GM12878 (cell line): ENCODE data around the gene PNPLA5. TPM values are rescaled to one million over a fixed set of nuclear protein-coding genes. Genes with fewer than 3 reads are reported as not detected.

Experiments used
- CHD1 ChIP-seq: IDR thresholded peaks from 2 replicates; pipeline ENCODE4 v1.6.1; 2012; ENCODE audit warnings: low read depth, low read length, improper control_type of control experiment
- CREM ChIP-seq: IDR thresholded peaks from 2 replicates; pipeline ENCODE4 v1.6.1; 2014; ENCODE audit warnings: antibody characterized with exemption, low read depth
- EGR1 ChIP-seq, 2 experiments: IDR thresholded peaks; 1 replicate in 1 of 2; 2 replicates in 1 of 2; pipeline ENCODE4 v1.6.1; 2011 to 2012; ENCODE audit warnings: low read depth in 2 of 2, low read length in 2 of 2, borderline replicate concordance in 1 of 2, mild to moderate bottlenecking in 1 of 2, moderate library complexity in 1 of 2
- HDGF ChIP-seq: fragments of 450-650 bp; IDR thresholded peaks from 2 replicates; pipeline ENCODE4 v1.6.1; 2016; ENCODE audit warnings: antibody characterized with exemption
- KDM1A ChIP-seq: fragments of 200-600 bp; sonication (generic); IDR thresholded peaks from 2 replicates; pipeline ENCODE4 v1.6.1; 2016; ENCODE audit warnings: borderline replicate concordance
- POU2F2 ChIP-seq: IDR thresholded peaks from 3 replicates; pipeline ENCODE4 v1.6.1; 2011; ENCODE audit warnings: low read depth, mild to moderate bottlenecking, low read length, borderline replicate concordance
- SMAD5 ChIP-seq: IDR thresholded peaks from 2 replicates; pipeline ENCODE4 v1.6.1; 2016; ENCODE audit warnings: antibody characterized with exemption, low read depth
- SP1 ChIP-seq: IDR thresholded peaks from one replicate; pipeline ENCODE4 v1.6.1; 2011; ENCODE audit warnings: low read depth, low read length
- SRF ChIP-seq, 2 experiments: IDR thresholded peaks; 2 replicates each; pipeline ENCODE4 v1.6.1; 2011; ENCODE audit warnings: low read depth in 2 of 2, low read length in 2 of 2, mild to moderate bottlenecking in 1 of 2, moderate library complexity in 1 of 2
- polyA plus RNA-seq, 11 experiments: library from polyadenylated mRNA; depleted of rRNA in 4 of 11; unstranded in 6 of 11; stranded (reverse) in 5 of 11; fragments of >200 nt; fragmentation: Nextera tagmentation in 4 of 11; fragmentation: Illumina TruSeq in 1 of 11; extraction: Ambion mirVana in 4 of 11; extraction: Trizol in 1 of 11; gene quantifications; 1 replicate in 1 of 11; 2 replicates in 10 of 11; pipeline versions ENCODE4 v1.2.1 to v1.2.3, GENCODE V29; 2011 to 2016; ENCODE audit warnings: inconsistent platforms in 2 of 11, missing spikeins in 2 of 11, low read depth in 1 of 11
- total RNA-seq, 4 experiments: library from RNA; depleted of rRNA in 3 of 4; stranded (reverse); fragments of >200 nt in 3 of 4; fragmentation: Illumina TruSeq in 1 of 4; extraction: Trizol in 1 of 4; gene quantifications; 2 replicates each; pipeline versions ENCODE4 v1.2.1 to v1.2.3, GENCODE V29; 2013 to 2021
- TF ChIP-seq, protein P1 (sequence below): IDR thresholded peaks from 2 replicates; pipeline ENCODE4 v1.6.1; 2012; ENCODE audit warnings: improper control_type of control experiment, low read depth, low read length; ENCODE audit not compliant: insufficient replicate concordance
- TF ChIP-seq, protein P2 (sequence below): fragments of 450-650 bp; IDR thresholded peaks from 2 replicates; pipeline ENCODE4 v1.6.1; 2017; ENCODE audit warnings: low read depth, mild to moderate bottlenecking, moderate library complexity
- TF ChIP-seq, protein P3 (sequence below): fragments of 450-650 bp; IDR thresholded peaks from 2 replicates; pipeline ENCODE4 v1.6.1; 2016; ENCODE audit warnings: mild to moderate bottlenecking, moderate library complexity, borderline replicate concordance
- TF ChIP-seq, protein P4 (sequence below): fragments of 150-350 bp; IDR thresholded peaks from 2 replicates; pipeline ENCODE4 v1.6.1; 2014; ENCODE audit warnings: mild to moderate bottlenecking, low read depth, low read length
- TF ChIP-seq, protein P5 (sequence below): IDR thresholded peaks from 2 replicates; pipeline ENCODE4 v1.6.1; 2012; ENCODE audit warnings: low read depth, low read length, improper control_type of control experiment

PNPLA5 gene
- total and polyA plus RNA-seq, 10 of the 15 experiments (the other 5 are each of a cell fraction or from before 2014, with no cell fraction given), result not detected

DNA sequence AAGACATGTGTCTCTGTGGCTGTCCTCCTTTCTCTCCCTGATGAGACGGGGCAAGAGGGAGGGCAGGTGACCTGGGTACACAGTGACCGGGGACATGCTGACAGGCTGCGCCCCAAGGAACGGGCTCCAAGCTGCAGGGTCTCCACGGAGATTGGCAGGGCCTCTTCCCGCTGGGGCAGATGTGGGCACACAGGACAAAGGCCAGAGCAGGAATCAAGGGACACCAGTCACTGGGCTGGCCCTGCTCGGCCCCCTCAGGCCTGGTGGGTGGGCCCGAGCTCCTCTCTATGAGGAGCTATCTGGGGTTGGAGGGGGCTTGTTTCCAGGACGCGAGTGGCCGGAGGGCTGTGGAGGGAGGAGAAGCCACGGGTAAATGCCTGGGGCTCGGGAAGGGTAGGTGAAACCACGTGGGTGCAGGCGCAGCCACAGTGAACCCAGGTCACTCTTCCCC, 11.2 kb downstream of the PNPLA5 start (continued):
- TF ChIP-seq, protein P1, sequence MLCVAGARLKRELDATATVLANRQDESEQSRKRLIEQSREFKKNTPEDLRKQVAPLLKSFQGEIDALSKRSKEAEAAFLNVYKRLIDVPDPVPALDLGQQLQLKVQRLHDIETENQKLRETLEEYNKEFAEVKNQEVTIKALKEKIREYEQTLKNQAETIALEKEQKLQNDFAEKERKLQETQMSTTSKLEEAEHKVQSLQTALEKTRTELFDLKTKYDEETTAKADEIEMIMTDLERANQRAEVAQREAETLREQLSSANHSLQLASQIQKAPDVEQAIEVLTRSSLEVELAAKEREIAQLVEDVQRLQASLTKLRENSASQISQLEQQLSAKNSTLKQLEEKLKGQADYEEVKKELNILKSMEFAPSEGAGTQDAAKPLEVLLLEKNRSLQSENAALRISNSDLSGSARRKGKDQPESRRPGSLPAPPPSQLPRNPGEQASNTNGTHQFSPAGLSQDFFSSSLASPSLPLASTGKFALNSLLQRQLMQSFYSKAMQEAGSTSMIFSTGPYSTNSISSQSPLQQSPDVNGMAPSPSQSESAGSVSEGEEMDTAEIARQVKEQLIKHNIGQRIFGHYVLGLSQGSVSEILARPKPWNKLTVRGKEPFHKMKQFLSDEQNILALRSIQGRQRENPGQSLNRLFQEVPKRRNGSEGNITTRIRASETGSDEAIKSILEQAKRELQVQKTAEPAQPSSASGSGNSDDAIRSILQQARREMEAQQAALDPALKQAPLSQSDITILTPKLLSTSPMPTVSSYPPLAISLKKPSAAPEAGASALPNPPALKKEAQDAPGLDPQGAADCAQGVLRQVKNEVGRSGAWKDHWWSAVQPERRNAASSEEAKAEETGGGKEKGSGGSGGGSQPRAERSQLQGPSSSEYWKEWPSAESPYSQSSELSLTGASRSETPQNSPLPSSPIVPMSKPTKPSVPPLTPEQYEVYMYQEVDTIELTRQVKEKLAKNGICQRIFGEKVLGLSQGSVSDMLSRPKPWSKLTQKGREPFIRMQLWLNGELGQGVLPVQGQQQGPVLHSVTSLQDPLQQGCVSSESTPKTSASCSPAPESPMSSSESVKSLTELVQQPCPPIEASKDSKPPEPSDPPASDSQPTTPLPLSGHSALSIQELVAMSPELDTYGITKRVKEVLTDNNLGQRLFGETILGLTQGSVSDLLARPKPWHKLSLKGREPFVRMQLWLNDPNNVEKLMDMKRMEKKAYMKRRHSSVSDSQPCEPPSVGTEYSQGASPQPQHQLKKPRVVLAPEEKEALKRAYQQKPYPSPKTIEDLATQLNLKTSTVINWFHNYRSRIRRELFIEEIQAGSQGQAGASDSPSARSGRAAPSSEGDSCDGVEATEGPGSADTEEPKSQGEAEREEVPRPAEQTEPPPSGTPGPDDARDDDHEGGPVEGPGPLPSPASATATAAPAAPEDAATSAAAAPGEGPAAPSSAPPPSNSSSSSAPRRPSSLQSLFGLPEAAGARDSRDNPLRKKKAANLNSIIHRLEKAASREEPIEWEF, result no peak
- TF ChIP-seq SMAD5 (no peak), SRF (IDR thresholded peaks at IDR 0.05; ENCODE audit: low read depth in 2 of 2, low read length in 2 of 2) (no peak), HDGF (no peak), EGR1 (IDR thresholded peaks at IDR 0.05; ENCODE audit: borderline replicate concordance in 1 of 2, low read depth in 2 of 2, low read length in 2 of 2) (no peak), CHD1 (no peak), KDM1A (no peak), CREM (no peak), SP1 (no peak), POU2F2 (no peak)
- TF ChIP-seq, protein P2, sequence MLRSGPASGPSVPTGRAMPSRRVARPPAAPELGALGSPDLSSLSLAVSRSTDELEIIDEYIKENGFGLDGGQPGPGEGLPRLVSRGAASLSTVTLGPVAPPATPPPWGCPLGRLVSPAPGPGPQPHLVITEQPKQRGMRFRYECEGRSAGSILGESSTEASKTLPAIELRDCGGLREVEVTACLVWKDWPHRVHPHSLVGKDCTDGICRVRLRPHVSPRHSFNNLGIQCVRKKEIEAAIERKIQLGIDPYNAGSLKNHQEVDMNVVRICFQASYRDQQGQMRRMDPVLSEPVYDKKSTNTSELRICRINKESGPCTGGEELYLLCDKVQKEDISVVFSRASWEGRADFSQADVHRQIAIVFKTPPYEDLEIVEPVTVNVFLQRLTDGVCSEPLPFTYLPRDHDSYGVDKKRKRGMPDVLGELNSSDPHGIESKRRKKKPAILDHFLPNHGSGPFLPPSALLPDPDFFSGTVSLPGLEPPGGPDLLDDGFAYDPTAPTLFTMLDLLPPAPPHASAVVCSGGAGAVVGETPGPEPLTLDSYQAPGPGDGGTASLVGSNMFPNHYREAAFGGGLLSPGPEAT, result no peak
- TF ChIP-seq, protein P3, sequence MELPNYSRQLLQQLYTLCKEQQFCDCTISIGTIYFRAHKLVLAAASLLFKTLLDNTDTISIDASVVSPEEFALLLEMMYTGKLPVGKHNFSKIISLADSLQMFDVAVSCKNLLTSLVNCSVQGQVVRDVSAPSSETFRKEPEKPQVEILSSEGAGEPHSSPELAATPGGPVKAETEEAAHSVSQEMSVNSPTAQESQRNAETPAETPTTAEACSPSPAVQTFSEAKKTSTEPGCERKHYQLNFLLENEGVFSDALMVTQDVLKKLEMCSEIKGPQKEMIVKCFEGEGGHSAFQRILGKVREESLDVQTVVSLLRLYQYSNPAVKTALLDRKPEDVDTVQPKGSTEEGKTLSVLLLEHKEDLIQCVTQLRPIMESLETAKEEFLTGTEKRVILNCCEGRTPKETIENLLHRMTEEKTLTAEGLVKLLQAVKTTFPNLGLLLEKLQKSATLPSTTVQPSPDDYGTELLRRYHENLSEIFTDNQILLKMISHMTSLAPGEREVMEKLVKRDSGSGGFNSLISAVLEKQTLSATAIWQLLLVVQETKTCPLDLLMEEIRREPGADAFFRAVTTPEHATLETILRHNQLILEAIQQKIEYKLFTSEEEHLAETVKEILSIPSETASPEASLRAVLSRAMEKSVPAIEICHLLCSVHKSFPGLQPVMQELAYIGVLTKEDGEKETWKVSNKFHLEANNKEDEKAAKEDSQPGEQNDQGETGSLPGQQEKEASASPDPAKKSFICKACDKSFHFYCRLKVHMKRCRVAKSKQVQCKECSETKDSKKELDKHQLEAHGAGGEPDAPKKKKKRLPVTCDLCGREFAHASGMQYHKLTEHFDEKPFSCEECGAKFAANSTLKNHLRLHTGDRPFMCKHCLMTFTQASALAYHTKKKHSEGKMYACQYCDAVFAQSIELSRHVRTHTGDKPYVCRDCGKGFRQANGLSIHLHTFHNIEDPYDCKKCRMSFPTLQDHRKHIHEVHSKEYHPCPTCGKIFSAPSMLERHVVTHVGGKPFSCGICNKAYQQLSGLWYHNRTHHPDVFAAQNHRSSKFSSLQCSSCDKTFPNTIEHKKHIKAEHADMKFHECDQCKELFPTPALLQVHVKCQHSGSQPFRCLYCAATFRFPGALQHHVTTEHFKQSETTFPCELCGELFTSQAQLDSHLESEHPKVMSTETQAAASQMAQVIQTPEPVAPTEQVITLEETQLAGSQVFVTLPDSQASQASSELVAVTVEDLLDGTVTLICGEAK, result no peak
- TF ChIP-seq, protein P4, sequence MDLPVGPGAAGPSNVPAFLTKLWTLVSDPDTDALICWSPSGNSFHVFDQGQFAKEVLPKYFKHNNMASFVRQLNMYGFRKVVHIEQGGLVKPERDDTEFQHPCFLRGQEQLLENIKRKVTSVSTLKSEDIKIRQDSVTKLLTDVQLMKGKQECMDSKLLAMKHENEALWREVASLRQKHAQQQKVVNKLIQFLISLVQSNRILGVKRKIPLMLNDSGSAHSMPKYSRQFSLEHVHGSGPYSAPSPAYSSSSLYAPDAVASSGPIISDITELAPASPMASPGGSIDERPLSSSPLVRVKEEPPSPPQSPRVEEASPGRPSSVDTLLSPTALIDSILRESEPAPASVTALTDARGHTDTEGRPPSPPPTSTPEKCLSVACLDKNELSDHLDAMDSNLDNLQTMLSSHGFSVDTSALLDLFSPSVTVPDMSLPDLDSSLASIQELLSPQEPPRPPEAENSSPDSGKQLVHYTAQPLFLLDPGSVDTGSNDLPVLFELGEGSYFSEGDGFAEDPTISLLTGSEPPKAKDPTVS, result no peak
- TF ChIP-seq, protein P5, sequence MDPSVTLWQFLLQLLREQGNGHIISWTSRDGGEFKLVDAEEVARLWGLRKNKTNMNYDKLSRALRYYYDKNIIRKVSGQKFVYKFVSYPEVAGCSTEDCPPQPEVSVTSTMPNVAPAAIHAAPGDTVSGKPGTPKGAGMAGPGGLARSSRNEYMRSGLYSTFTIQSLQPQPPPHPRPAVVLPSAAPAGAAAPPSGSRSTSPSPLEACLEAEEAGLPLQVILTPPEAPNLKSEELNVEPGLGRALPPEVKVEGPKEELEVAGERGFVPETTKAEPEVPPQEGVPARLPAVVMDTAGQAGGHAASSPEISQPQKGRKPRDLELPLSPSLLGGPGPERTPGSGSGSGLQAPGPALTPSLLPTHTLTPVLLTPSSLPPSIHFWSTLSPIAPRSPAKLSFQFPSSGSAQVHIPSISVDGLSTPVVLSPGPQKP, result no peak
